ENCODE results near the gene MYRF. TPM values are rescaled to one million over a fixed set of nuclear protein-coding genes. Genes with fewer than 3 reads are reported as not detected.

The MYRF gene
- total and polyA plus RNA-seq, 9 of the 15 experiments (the other 6 are each of a cell fraction or from before 2014, with no cell fraction given): 2.3 to 25.8 (median 7.1) TPM

- no peak for TF ChIP-seq RERE (CRISPR knock-in tag; IDR thresholded peaks at IDR 0.05; ENCODE audit: borderline replicate concordance)
- TF ChIP-seq SUPT5H (IDR thresholded peaks at IDR 0.05): peak; percentile 49
- peak in 1 of 2 experiments; percentile 48; a peak in 1 of 4 replicates for TF ChIP-seq ARNT (IDR thresholded peaks at IDR 0.05)
- TF ChIP-seq ESRRB (CRISPR knock-in tag; IDR thresholded peaks at IDR 0.05; ENCODE audit: borderline replicate concordance): 0 out of 2 replicates have a peak, but pooled peaks have one; percentile 26
- TF ChIP-seq FOXA3 (CRISPR knock-in tag; conservative IDR thresholded peaks at IDR 0.05 in 1 of 2, IDR thresholded peaks at IDR 0.05 in 1 of 2): 0 out of 4 replicates have a peak, but pooled peaks of 1 of the 2 experiments have one; percentile 17
- TF ChIP-seq ZNF165 (CRISPR knock-in tag; IDR thresholded peaks at IDR 0.05; ENCODE audit: borderline replicate concordance): 0 out of 2 replicates have a peak, but pooled peaks have one; percentile 39
- TF ChIP-seq MLLT1 (IDR thresholded peaks at IDR 0.05): peak in 1 of 2 experiments; percentile 82; a peak in 2 of 4 replicates
Observed at GRCh38 chr11:61814247-61814957, 62.0 kb downstream of the MYRF start (continued).

Measured in K562 (cell line).